Tibial artery (tissue), 4 donors: Measurements from ENCODE around the gene ZNF679.
"Not testable (repeated sequence)": the region's sequence is repeated elsewhere in the genome, so short reads cannot be mapped to it uniquely, and the experiment has no call there.

Experiments used
- DNase-seq, 2 donors: peaks; one replicate each; pipeline ENCODE4 v3.0.0-alpha.2; 2019
- H3K27ac ChIP-seq, 2 donors: fragments of 200-600 bp; sonication (generic) in 1 of 2; 1 replicate in 1 of 2; 2 replicates in 1 of 2; pipeline ENCODE4 v1.5.1; 2018 to 2019; ENCODE audit warnings: mild to moderate bottlenecking in 1 of 2
- H3K27me3 ChIP-seq, 2 donors: fragments of 200-600 bp; sonication (generic) in 1 of 2; one replicate each; pipeline versions ENCODE4 v1.5.1 to v1.6.0; 2016 to 2019
- H3K36me3 ChIP-seq, 3 donors: fragments of 200-600 bp; sonication (generic) in 2 of 3; one replicate each; pipeline ENCODE4 v1.5.1; 2016 to 2019; ENCODE audit warnings: mild to moderate bottlenecking in 2 of 3
- H3K4me1 ChIP-seq, 4 donors: fragments of 200-600 bp; sonication (generic) in 2 of 4; 1 replicate in 3 of 4; 2 replicates in 1 of 4; pipeline ENCODE4 v1.5.1; 2016 to 2019
- H3K4me3 ChIP-seq, 2 donors: fragments of 200-600 bp; sonication (generic) in 1 of 2; 1 replicate in 1 of 2; 2 replicates in 1 of 2; pipeline ENCODE4 v1.5.1; 2018 to 2019; ENCODE audit warnings: mild to moderate bottlenecking in 2 of 2
- H3K9me3 ChIP-seq, 3 donors: fragments of 200-600 bp; sonication (generic) in 1 of 3; one replicate each; pipeline ENCODE4 v1.5.1; 2016 to 2019
- CTCF ChIP-seq, 2 experiments: fragments of 200-600 bp in 1 of 2; fragments of 450-650 bp in 1 of 2; IDR thresholded peaks; one replicate each; pipeline ENCODE4 v1.5.1; 2017 to 2019; ENCODE audit warnings: antibody characterized with exemption in 2 of 2, mild to moderate bottlenecking in 1 of 2, moderate library complexity in 1 of 2
- intact Hi-C: fragments of 100-400 bp; cut with DNase I; formaldehyde crosslinking; loops from one replicate; pipeline ENCODE4 v1.15.0; 2023; ENCODE audit warnings: low total_unique reads

Gene ZNF679

GRCh38 chr7:64206903-64207302 lies 21.4 kb upstream of the ZNF679 start, which contains the start of gene ZNF735:
TSS of gene ZNF735 (plus strand) at chr7:64207203. CDS start at chr7:64207203, 0 bp downstream.
- TF ChIP-seq CTCF (IDR thresholded peaks at IDR 0.05): no peak
- Histone ChIP-seq H3K27ac (no peak within 1 kb of the TSS), H3K9me3 (peaks cover 0 to 22% (median 0%) of the 10 kb centered on the region in 3 donors), H3K4me3 (no peak within 1 kb of the TSS), H3K36me3 (no peaks in the 10 kb centered on the region), H3K4me1 (no peaks in the 10 kb centered on the region), H3K27me3 (no peaks in the 10 kb centered on the region)
- intact Hi-C loops: no loop called here
- no peak for DNase-seq

- H3K9me3 ChIP-seq: peaks cover 0 to 36% (median 31%) of the 10 kb centered on the region in 3 donors
- intact Hi-C loops, DNase-seq, H3K36me3 ChIP-seq, H3K27me3 ChIP-seq, H3K27ac ChIP-seq, H3K4me1 ChIP-seq, H3K4me3 ChIP-seq: not testable (repeated sequence)
Observed at GRCh38 chr7:64219710-64220298, 8.5 kb upstream of the ZNF679 start.

GRCh38 chr7:64223366-64223765 lies 4.9 kb upstream of the ZNF679 start:
- Histone ChIP-seq H3K9me3 (peaks cover 0 to 41% (median 31%) of the 10 kb centered on the region in 3 donors), H3K4me1 (no peaks in the 10 kb centered on the region), H3K27me3 (no peaks in the 10 kb centered on the region), H3K4me3 (no peak overlapping the region), H3K36me3 (no peaks in the 10 kb centered on the region), H3K27ac (no peak overlapping the region)
- no peak for DNase-seq
- intact Hi-C loops: no loop called here
- TF ChIP-seq CTCF (IDR thresholded peaks at IDR 0.05): no peak

- intact Hi-C loops: no loop called here
- Histone ChIP-seq H3K9me3 (peaks cover 0 to 46% (median 32%) of the 10 kb centered on the region in 3 donors), H3K4me3 (no peak overlapping the region), H3K27me3 (no peaks in the 10 kb centered on the region), H3K27ac (no peak overlapping the region), H3K36me3 (no peaks in the 10 kb centered on the region), H3K4me1 (no peaks in the 10 kb centered on the region)
- no peak for TF ChIP-seq CTCF (IDR thresholded peaks at IDR 0.05)
- no peak for DNase-seq
Observed at GRCh38 chr7:64266341-64266919, 38.2 kb downstream of the ZNF679 start.

GRCh38 chr7:64277630-64278029 lies 49.4 kb downstream of the ZNF679 start:
- DNase-seq: no peak
- H3K27ac ChIP-seq: no peak overlapping the region
- H3K27me3 ChIP-seq: no peaks in the 10 kb centered on the region
- H3K9me3 ChIP-seq: no peaks in the 10 kb centered on the region
- H3K4me1 ChIP-seq: no peaks in the 10 kb centered on the region
- H3K4me3 ChIP-seq: no peak overlapping the region
- intact Hi-C loops: no loop called here
- H3K36me3 ChIP-seq: no peaks in the 10 kb centered on the region
- TF ChIP-seq CTCF (IDR thresholded peaks at IDR 0.05): no peak

GRCh38 chr7:64294701-64295420 lies 66.6 kb downstream of the ZNF679 start:
- H3K4me3 ChIP-seq: no peak overlapping the region
- intact Hi-C loops: no loop called here
- no peak for TF ChIP-seq CTCF (IDR thresholded peaks at IDR 0.05)
- no peaks in the 10 kb centered on the region for H3K4me1 ChIP-seq
- H3K27ac ChIP-seq: no peak overlapping the region
- H3K36me3 ChIP-seq: no peaks in the 10 kb centered on the region
- no peak for DNase-seq
- H3K27me3 ChIP-seq: no peaks in the 10 kb centered on the region
- H3K9me3 ChIP-seq: no peaks in the 10 kb centered on the region

- intact Hi-C loops, DNase-seq, H3K9me3 ChIP-seq, H3K27ac ChIP-seq, H3K36me3 ChIP-seq, H3K4me3 ChIP-seq, H3K27me3 ChIP-seq, H3K4me1 ChIP-seq: not testable (repeated sequence)
Observed at GRCh38 chr7:64297418-64297817, 69.1 kb downstream of the ZNF679 start.
